ENCODE data around the gene ROM1.

GRCh38 chr11:62575156-62575555 lies 37.9 kb upstream of the ROM1 start:
- TF ChIP-seq CTCF (IDR thresholded peaks at IDR 0.05; ENCODE audit: low read depth, low read length) (no peak), EZH2phosphoT487 (IDR thresholded peaks at IDR 0.05; ENCODE audit: low read depth) (no peak)

All from OCI-LY3 (cell line).